ENCODE results near the gene C1QTNF12.
A peak's percentile ranks its signal among the peaks of the same experiment; 100 is the strongest.

C1QTNF12 gene

DNA sequence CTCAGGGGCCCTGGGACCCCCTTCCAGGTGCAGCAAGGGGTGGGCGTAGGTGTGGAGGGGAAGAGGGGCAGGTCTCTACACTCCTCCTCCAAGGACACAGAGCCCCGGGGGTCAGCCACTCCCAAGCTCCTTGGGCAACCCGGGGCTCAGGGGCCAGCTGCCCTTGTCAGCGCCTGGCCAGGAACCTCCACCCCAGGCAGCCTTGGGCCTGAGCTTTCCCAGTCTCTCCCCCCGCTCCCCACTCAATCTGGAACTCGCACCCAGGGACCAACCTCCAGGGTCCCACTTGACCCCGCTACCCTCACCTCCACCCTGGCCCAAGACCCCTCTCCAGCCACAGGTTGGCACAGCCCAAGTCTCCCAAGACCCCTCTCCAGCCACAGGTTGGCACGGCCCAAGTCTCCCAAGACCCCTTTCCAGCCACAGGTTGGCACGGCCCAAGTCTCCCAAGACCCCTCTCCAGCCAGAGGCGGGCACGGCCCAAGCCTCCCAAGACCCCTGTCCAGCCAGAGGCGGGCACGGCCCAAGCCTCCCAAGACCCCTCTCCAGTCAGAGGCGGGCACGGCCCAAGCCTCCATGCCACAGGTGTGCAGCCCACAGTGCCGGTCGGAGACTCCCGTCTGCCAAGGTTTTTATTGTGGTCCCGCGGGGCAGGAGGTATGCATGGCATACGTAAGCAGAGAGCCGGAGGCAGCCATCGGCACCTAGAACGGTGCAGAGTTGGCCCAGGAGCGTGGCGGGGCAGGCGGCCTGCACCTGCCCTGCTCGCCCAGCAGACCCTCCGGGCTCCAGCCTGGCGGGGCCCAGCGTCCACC, 35.6 kb downstream of the C1QTNF12 start:
- no peak for DNase-seq

DNA sequence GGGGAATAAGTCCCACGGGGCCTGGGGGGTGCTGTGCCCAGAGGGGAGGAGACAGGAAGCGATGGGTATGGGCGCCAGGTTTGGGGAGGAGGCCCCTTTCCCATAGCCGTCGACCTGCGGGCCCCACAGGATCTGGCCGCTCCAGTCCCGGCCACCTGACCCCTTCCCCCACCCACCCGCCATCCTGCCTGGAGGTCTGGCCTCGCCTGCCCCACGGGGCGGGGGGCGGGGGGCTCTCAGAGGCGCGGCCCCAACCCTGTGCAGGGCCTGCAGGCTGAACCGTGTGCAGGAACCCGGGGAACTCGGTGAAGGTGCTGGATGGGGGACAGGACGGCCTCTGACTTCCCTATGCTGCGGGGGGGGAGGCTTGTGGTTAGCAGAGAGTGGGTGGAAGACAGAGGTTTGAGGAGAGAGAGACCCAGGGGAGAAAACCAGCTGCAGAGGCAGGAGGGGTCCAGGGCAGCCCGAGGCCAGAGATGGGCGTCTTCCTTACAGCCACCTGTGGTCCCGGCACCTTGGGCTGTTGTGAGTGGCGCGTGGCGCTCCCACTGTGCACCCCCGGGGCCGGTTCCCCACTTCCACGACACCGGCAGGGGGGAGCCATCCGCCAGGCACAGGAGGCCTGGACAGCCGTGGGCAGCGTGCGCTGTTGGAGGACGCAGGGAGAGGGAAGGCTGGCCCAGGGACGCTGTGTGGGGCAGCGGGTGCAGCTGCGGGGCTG, 37.6 kb downstream of the C1QTNF12 start:
- DNase-seq: no peak

- DNase-seq: no peak
These were observed 39.0 kb downstream of the C1QTNF12 start for GRCh38 chr1:1207571-1207892.

DNA sequence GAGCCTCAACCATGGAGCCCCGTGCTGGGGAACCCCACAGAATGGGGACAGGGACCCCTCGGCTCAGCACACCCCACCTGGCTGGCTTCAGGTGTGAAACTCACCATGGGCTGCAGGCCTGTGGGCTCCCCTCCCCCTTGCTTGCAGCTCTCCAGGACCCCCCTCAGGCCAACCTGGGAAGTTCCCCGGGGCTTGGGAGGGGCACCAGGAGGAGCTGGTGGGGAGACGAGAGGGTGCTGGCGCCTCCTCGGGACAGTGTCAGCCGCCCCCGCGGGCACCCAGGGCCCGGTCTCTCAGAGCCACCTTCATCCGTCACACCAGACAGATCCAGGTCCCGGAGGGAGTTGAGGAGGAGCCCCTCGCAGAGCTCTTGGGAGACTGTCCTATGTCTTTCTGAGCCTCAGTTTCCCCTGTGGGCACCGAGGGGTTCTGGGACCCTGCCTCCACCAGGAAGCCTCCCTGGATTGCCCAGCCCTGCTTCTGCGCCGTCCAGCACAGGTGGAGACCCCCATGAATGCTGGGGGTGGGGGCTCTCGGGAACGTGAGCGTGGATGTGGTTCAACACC, 39.5 kb downstream of the C1QTNF12 start:
- no peak for DNase-seq

DNA sequence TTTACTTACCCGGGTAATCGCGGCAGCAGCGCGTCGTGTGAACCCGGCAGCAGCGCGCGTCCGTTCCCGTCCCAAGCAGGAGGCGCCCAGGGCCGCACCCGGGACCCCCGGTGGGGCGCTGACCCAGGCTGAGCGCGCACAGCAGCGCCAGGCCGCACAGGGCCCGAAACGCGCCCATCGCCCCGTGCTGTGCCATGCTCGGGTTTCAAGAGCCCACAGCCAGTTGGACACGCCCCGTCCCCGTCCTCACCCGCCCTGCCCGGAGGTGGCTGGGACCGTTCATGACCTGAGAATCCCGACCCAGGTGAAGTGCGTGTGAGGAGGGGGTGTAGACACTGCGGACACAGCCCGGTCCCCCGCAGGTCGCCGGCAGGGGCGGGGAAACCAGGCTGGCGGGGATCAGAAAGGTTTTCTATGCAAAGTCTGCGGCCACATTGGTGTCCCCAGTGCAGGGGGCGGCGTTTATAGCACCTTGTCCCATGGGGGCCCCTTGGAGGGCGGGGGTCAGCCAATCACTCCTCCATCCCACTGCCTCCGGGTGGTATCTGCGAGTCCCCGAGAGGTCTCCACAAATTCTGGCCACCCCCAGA, 40.1 kb downstream of the C1QTNF12 start, which contains the start of gene TNFRSF18:
TSS of gene TNFRSF18 (minus strand) at position 217 of the 590 bp plus-strand sequence. CDS start at position 196, 21 bp downstream.
- DNase-seq: peak; percentile 36

- no peak for DNase-seq
These were observed 40.6 kb downstream of the C1QTNF12 start for GRCh38 chr1:1205769-1206375.

DNA sequence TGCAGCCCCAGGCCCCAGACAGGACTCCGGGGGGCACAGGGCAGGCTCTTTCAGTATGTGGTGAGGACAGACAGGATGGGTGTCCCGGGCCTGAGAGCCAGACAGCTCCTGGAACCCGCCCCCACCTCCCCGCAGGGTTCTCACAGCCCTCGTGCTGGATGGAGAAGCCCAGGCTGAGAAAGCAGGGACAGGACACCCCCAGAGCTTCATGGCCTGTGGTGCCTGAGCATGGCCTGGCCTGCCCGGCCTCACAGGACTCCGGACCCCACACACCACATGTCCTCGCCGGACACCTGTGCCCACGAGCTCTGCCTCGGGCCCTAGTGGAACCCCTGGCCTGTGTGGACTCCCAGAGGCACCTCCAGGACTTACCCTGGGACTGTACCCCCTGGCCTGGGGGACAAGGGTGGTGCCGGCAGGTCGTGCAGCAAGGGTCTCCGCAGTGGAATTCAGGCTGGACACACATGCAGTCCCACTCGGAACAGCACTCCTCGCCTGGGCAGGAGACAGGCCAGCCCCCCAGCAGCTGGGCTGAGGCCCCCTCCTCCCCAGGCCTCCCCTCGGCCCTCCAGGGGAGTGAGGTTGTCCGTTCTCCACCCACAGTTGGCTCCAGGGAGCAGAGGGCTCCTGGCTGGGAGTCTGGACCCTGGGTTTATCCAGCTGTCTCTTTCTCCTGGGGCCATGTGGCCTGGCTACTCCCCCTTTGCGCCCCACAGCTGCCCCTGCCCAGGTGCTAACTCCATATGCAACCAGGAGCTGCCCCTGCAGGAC, 41.3 kb downstream of the C1QTNF12 start:
- DNase-seq: no peak

DNA sequence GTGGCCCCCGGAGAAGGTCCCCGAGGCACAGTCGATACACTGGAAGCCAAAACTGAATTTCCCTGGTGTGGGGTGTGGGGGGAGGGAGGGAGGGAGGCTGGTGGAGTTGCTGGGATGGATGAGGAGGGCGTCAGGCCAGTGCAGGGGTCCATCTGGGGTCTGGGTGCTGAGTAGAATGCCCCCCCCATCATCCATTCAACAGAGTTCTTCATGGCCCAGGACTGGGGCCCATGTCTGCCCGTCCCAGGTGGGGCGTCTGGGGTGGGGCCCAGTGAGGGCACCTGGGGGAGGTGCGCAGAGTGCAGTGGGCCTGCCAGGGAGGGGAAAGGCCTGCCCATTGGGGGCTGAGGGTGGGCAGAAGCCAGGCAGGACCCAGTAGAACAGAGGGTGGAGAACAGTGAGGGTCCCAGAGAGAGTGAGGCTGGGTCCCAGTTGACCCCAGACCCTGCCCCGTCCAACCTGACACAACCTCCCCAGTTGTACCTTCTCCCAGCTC, 42.0 kb downstream of the C1QTNF12 start:
- no peak for DNase-seq

DNA sequence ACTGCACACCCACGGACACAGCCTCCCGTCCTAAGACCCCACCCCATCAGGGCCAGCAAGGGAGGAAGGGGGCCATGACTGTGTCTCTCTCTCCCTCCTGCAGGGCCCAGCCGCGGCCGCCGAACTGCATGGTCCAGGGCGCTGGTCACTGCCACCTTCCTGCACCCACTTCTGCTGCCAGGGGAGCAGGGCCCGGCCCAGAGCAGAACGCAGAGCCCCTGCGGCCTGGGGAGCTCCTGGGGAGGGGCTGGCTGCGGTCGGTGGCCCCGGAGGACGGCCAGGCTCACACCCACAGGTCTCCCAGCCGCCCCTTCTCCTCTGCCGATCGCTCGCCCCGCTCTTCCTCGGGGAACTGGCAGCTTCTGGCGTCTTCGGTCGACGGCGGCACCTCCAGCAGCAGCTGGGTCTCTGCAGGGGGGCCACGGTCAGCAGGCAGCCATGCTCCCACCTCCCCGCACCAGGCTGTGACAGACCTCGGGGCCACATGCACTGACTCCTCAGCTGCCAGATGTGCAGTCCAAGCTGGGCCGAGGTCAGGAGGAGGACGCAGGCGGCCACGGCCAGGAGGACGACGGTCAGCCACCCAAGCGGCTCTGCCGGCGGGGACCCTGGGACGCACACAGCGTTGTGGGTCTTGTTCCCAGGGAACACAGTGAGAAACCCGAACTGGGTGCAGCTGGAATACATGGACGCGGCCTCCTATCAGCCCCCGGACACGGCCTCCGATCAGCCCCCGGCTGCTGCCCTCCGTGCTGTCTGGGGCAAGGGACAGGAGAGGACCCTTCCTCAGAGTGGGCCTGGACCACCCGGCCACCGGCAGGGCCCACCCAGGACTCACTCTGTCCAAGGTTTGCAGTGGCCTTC, 42.7 kb downstream of the C1QTNF12 start:
- DNase-seq: no peak

- no peak for DNase-seq
These were observed 43.5 kb downstream of the C1QTNF12 start for GRCh38 chr1:1202831-1203560.

DNA sequence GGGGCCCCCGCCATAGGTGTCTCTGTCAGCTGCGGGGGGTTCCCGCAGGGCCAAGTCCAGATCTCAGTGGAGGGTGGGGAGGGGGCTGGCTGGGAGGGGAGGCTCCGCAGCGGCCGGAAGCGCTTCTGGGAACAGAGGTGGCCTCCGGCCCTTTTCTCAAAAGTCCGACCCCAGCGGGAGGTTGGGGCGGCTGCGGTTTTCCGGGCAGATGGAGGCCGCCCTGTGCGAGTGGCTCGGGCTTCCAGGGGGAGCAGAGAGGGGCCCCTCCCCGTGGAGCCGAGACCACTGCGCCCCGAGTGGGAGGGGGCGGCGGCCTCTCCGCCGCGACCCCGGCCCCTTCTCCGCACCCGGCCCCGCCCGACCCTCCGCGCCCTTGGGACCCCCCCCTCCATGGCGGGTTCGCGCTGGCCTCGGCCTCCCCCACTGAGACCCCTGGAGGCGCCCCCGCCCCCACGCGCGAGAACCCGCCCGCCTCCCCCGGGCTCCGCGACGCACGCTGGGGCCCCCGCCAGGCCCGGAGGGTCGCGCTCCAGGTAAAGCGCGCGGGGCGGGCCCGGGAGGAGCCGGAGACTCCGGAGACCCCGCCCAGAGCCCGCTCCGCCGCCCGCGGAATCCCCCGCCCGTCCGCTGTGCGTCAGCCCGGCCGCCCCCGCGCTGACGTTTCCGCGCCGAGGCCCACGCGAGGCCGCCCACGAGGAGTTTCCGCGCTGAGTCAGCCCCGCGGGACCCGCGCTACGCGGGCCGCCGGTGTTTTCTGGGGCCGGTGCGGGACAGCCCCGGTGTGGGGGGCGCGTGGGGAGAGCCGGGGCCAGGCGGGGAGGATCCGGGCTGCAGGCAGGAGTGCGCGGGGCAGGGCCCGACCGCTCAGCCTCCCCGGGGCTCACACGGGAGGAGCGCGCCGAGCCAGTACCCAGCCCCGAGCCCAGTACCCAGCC, 45.4 kb downstream of the C1QTNF12 start:
- DNase-seq: no peak

DNA sequence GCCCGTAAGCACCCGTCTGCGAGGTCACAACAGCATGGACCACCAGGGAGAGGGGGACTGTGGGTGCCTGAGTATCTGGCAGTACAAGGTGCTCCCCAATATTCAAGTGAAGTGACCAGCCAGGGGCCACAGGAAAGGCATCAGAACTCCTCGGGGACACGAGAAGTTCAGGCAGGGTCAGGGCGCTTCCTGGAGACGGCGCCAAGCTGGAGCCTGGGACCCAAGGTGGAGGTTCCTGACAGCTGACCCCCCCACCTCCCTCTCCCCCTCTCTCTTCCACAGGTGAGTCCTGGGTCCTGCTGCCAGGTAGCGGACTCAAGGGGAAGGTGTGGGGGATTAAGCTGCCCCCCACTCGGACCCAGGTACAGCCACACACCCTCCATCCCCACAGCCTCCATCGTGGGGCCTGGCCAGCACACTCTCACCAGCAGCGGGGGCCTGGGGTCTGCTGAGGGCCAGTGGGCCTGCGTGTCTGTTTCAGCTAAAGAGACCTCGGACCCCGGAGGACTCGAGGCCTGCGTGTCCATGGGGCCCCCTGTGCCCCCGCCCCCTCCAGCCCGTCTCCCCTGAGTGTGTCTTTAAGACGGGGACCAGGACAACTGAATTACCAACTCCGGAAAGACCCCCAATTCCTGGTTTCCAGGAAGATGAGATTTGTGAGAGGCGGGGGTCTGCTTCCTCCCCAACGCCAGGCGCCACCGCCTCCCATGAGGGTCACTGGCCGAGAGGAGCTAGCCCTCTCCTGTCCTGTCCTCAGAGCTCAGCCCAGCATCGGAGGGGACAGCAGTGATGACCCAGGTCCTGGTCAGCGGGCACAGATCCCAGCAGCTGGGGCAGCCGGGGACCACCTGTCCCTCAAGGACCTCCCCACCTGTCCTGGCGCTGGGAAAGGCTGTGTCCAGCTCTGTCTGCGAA, 46.3 kb downstream of the C1QTNF12 start:
- no peak for DNase-seq

- DNase-seq: no peak
These were observed 47.2 kb downstream of the C1QTNF12 start for GRCh38 chr1:1199141-1199960.

GRCh38 chr1:1198423-1199140, 47.9 kb downstream of the C1QTNF12 start:
- DNase-seq: no peak

- DNase-seq: no peak
These were observed 48.7 kb downstream of the C1QTNF12 start for GRCh38 chr1:1197551-1198422.

DNA sequence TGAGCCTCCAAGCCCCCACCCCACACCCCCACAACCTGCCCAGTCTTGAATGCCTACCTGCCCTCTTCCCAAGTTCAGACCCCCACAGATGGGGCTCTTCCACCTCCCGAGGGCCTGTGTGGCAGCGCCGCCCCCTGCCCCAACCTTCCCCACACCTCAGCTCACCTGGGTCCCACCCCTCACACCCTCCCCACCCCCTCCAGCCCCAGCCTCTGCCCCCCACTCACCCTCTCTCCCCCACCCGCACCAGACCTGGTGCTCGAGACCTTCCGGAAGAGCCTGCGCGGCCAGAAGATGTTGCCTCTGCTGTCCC, 49.4 kb downstream of the C1QTNF12 start:
- no peak for DNase-seq
